ENCODE data around the gene LIMK1. TPM values are rescaled to one million over a fixed set of nuclear protein-coding genes. Genes with fewer than 3 reads are reported as not detected.

Gene LIMK1
- total and polyA plus RNA-seq, 2 experiments from 2014 or later, result 13.0 to 96.5 TPM

DNA sequence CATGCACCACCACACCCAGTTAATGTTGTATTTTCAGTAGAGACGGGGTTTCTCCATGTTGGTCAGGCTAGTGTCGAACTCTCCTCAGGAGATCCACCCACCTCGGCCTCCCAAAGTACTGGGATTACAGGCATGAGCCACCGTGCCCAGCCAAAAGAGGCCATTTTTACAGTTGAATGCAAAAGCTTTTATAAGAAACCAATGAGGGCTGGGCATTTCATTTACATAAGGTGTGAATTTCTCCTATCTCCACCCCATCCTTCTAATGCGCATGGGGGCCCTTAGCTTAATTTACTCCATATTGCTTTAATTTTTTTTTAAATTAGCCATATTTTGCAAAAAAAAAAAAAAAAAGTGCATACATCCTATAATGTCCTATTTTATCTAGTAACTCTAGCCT lies 65.5 kb downstream of the LIMK1 start (continued):
- TF ChIP-seq, protein P1, sequence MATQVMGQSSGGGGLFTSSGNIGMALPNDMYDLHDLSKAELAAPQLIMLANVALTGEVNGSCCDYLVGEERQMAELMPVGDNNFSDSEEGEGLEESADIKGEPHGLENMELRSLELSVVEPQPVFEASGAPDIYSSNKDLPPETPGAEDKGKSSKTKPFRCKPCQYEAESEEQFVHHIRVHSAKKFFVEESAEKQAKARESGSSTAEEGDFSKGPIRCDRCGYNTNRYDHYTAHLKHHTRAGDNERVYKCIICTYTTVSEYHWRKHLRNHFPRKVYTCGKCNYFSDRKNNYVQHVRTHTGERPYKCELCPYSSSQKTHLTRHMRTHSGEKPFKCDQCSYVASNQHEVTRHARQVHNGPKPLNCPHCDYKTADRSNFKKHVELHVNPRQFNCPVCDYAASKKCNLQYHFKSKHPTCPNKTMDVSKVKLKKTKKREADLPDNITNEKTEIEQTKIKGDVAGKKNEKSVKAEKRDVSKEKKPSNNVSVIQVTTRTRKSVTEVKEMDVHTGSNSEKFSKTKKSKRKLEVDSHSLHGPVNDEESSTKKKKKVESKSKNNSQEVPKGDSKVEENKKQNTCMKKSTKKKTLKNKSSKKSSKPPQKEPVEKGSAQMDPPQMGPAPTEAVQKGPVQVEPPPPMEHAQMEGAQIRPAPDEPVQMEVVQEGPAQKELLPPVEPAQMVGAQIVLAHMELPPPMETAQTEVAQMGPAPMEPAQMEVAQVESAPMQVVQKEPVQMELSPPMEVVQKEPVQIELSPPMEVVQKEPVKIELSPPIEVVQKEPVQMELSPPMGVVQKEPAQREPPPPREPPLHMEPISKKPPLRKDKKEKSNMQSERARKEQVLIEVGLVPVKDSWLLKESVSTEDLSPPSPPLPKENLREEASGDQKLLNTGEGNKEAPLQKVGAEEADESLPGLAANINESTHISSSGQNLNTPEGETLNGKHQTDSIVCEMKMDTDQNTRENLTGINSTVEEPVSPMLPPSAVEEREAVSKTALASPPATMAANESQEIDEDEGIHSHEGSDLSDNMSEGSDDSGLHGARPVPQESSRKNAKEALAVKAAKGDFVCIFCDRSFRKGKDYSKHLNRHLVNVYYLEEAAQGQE (IDR thresholded peaks at IDR 0.05; ENCODE audit: unreplicated experiment), result no peak
- TF ChIP-seq STAT1 (IDR thresholded peaks at IDR 0.05; ENCODE audit: unreplicated experiment) (no peak), JUNB (IDR thresholded peaks at IDR 0.05; ENCODE audit: unreplicated experiment) (no peak), ZNF331 (CRISPR knock-in tag; IDR thresholded peaks at IDR 0.05; ENCODE audit: low read depth) (no peak), CREB1 (CRISPR knock-in tag; IDR thresholded peaks at IDR 0.05; ENCODE audit: low read depth) (no peak)
- TF ChIP-seq, protein P2, sequence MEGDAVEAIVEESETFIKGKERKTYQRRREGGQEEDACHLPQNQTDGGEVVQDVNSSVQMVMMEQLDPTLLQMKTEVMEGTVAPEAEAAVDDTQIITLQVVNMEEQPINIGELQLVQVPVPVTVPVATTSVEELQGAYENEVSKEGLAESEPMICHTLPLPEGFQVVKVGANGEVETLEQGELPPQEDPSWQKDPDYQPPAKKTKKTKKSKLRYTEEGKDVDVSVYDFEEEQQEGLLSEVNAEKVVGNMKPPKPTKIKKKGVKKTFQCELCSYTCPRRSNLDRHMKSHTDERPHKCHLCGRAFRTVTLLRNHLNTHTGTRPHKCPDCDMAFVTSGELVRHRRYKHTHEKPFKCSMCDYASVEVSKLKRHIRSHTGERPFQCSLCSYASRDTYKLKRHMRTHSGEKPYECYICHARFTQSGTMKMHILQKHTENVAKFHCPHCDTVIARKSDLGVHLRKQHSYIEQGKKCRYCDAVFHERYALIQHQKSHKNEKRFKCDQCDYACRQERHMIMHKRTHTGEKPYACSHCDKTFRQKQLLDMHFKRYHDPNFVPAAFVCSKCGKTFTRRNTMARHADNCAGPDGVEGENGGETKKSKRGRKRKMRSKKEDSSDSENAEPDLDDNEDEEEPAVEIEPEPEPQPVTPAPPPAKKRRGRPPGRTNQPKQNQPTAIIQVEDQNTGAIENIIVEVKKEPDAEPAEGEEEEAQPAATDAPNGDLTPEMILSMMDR (conservative IDR thresholded peaks at IDR 0.05; ENCODE audit: low read depth in 2 of 2), result no peak
- TF ChIP-seq, protein P3, sequence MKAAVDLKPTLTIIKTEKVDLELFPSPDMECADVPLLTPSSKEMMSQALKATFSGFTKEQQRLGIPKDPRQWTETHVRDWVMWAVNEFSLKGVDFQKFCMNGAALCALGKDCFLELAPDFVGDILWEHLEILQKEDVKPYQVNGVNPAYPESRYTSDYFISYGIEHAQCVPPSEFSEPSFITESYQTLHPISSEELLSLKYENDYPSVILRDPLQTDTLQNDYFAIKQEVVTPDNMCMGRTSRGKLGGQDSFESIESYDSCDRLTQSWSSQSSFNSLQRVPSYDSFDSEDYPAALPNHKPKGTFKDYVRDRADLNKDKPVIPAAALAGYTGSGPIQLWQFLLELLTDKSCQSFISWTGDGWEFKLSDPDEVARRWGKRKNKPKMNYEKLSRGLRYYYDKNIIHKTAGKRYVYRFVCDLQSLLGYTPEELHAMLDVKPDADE (IDR thresholded peaks at IDR 0.05), result no peak

DNA sequence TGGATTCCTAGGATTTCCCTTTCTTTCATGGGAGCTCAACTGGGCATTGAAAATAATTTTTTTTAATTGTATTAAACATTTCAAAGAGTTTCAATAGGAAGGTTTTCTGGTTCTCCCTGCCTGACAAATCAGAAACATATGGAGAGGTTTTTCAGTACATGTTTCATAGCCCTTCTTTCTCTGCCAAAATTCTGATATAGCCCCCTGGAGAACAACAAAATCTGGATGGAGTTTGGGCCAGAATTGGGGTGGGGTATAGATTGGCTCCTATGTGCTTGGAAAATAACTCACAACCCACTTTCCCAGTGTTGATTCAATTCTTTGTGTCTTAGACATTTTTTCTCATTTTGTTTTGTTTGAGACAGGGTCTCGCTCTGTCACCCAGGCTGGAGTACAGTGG lies 66.0 kb downstream of the LIMK1 start:
- Histone ChIP-seq H3K4me1 (ENCODE audit: insufficient read depth) (no peaks in the 10 kb centered on the region), H3K27ac (ENCODE audit: low read depth) (no peak overlapping the region), H3K4me3 (no peak overlapping the region), H3K36me3 (ENCODE audit: insufficient read depth) (no peaks in the 10 kb centered on the region; the same call in 1 of the 2 replicates), H3K9me2 (ENCODE audit: insufficient read depth) (no peaks in the 10 kb centered on the region), H3K27me3 (ENCODE audit: insufficient read depth) (no peaks in the 10 kb centered on the region), H3F3A (replicated peaks; ENCODE audit: low read depth) (no peaks in the 10 kb centered on the region), H3K4me2 (no peak overlapping the region), H2AFZ (no peak overlapping the region), H4K20me1 (replicated peaks; ENCODE audit: insufficient read depth) (no peaks in the 10 kb centered on the region), H3K79me2 (replicated peaks; ENCODE audit: insufficient read depth) (no peaks in the 10 kb centered on the region)
- Mint-ChIP-seq H3K4me1 (no peaks in the 10 kb centered on the region), H3K4me3 (no peak overlapping the region), H3K36me3 (ENCODE audit: low read depth) (peaks cover 20% of the 10 kb centered on the region), H3K9me3 (peaks cover 35% of the 10 kb centered on the region), H3K27me3 (ENCODE audit: insufficient read depth, low read depth, poor library complexity) (peaks cover 8% of the 10 kb centered on the region), H3K27ac (no peak overlapping the region)
- DNase-seq (ENCODE audit: low spot score) (no peak), ATAC-seq (no peak)
- TF ChIP-seq JUNB (IDR thresholded peaks at IDR 0.05; ENCODE audit: unreplicated experiment) (no peak), ZNF114 (CRISPR knock-in tag; IDR thresholded peaks at IDR 0.05) (no peak), CREB1 (CRISPR knock-in tag; IDR thresholded peaks at IDR 0.05; ENCODE audit: low read depth) (no peak), EZH2phosphoT487 (IDR thresholded peaks at IDR 0.05; ENCODE audit: unreplicated experiment) (no peak), EZH2 (IDR thresholded peaks at IDR 0.05; ENCODE audit: low read depth, unreplicated experiment) (no peak), ZNF331 (CRISPR knock-in tag; IDR thresholded peaks at IDR 0.05; ENCODE audit: low read depth) (no peak), NANOG (IDR thresholded peaks at IDR 0.05; ENCODE audit: borderline replicate concordance) (no peak)
- TF ChIP-seq, protein P1 (IDR thresholded peaks at IDR 0.05; ENCODE audit: unreplicated experiment), result no peak
- TF ChIP-seq, protein P2 (conservative IDR thresholded peaks at IDR 0.05; ENCODE audit: low read depth in 2 of 2), result no peak
